ENCODE results near the gene TEX50. TPM values are rescaled to one million over a fixed set of nuclear protein-coding genes. Genes with fewer than 3 reads are reported as not detected.

TEX50 gene
- total and polyA plus RNA-seq, 2 of the 8 experiments (the other 6 are each of a cell fraction or from before 2014, with no cell fraction given) = not detected

DNA sequence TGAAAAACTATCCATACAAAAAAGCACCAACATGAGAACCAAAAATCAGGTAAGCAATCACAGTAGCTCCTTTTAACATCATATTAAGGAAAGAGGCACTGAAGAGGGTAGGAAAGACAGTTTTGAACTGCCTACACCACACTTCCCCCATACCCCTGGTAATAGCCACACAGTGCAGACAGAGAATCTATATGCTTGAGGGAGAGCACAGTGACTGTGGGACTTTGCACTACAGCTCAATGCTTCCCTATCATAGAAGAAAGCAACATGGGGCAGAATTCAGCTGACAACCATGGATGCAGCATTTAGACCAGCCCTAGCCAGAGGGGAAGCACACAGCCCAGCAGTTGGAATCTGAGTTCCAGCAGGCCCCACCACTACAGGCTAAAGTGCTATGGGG lies 7.9 kb upstream of the TEX50 start:
- POLR2A ChIA-PET (ENCODE audit: partially characterized antibody) = interaction anchor here (0.6 to 3.4 kb wide), 3 partner anchors 10 to 149 kb away, joined by 3 to 14 read pairs (median 4); no protein-coding TSS in a partner anchor
- DNase-seq (ENCODE audit: low read depth in 1 of 2, low spot score in 2 of 2) (no peak), FAIRE-seq (no peak)
- Histone ChIP-seq H3K79me1 (ENCODE audit: low read depth, low read length) (no peaks in the 10 kb centered on the region), H3K79me2 (ENCODE audit: control insufficient read depth in 1 of 2, insufficient read depth in 2 of 2, low read length in 2 of 2) (no peaks in the 10 kb centered on the region), H4K91ac (replicated peaks; ENCODE audit: insufficient read length, low read length) (no peak overlapping the region), H2AK5ac (ENCODE audit: low read depth, low read length) (no peak overlapping the region), H2BK120ac (replicated peaks; ENCODE audit: low read depth, low read length) (no peak overlapping the region), H3K18ac (ENCODE audit: extremely low read depth, low read length) (no peak overlapping the region), H2BK15ac (ENCODE audit: low read length) (no peak overlapping the region), H2AFZ (ENCODE audit: low read length) (no peak overlapping the region), H3K27ac (ENCODE audit: low read depth, low read length) (no peak overlapping the region; the same call in 1 of the 2 replicates), H2BK5ac (ENCODE audit: low read depth, low read length) (no peak overlapping the region), H3K4me1 (replicated peaks in 1 of 4; ENCODE audit: control insufficient read depth in 3 of 4, insufficient read depth in 4 of 4, low read length in 3 of 4) (no peaks in the 10 kb centered on the region), H3K36me3 (ENCODE audit: control insufficient read depth in 2 of 4, insufficient read depth in 4 of 4, low read length in 3 of 4) (no peaks in the 10 kb centered on the region), H3K9ac (replicated peaks in 1 of 4; ENCODE audit: extremely low read depth in 1 of 4, low read depth in 3 of 4, low read length in 3 of 4) (no peak overlapping the region), H3K23ac (ENCODE audit: insufficient read length) (no peak overlapping the region), H3K4ac (replicated peaks; ENCODE audit: insufficient read length, low read depth, low read length) (no peak overlapping the region), H3K27me3 (replicated peaks in 1 of 4; ENCODE audit: control insufficient read depth in 3 of 4, extremely low read depth in 1 of 4, insufficient read depth in 3 of 4, low read length in 3 of 4) (no peaks in the 10 kb centered on the region), H3K9me3 (ENCODE audit: insufficient read depth in 2 of 2, low read depth in 1 of 2, low read length in 1 of 2) (no peaks in the 10 kb centered on the region), H3K4me2 (ENCODE audit: insufficient read depth in 1 of 2, low read depth in 2 of 2, low read length in 2 of 2) (no peak overlapping the region), H4K20me1 (replicated peaks in 1 of 2; ENCODE audit: control insufficient read depth in 1 of 2, insufficient read depth in 2 of 2, low read length in 2 of 2) (no peaks in the 10 kb centered on the region), H2BK12ac (ENCODE audit: low read depth, low read length) (no peak overlapping the region), H3K14ac (ENCODE audit: insufficient read length) (no peak overlapping the region), H2BK20ac (ENCODE audit: low read length) (no peak overlapping the region), H3K23me2 (ENCODE audit: low read depth, low read length) (no peaks in the 10 kb centered on the region), H4K5ac (ENCODE audit: insufficient read length, low read depth, low read length) (no peak overlapping the region), H3K4me3 (ENCODE audit: extremely low read depth in 1 of 4, insufficient read depth in 2 of 4, low read depth in 3 of 4, low read length in 4 of 4) (no peak overlapping the region), H4K8ac (ENCODE audit: extremely low read depth, insufficient read depth, low read length) (no peak overlapping the region), H3K56ac (replicated peaks; ENCODE audit: insufficient read length, low read depth, low read length) (no peak overlapping the region)
- CTCF ChIA-PET (ENCODE audit: partially characterized antibody) = interaction anchor here (0.9 to 1.6 kb wide), 2 partner anchors 166 to 198 kb away, joined by 3 read pairs; no protein-coding TSS in a partner anchor
- TF ChIP-seq RFX5 (IDR thresholded peaks at IDR 0.05; ENCODE audit: borderline replicate concordance, low read depth, low read length) (no peak), TAF7 (optimal IDR thresholded peaks at IDR 0.05; ENCODE audit: borderline replicate concordance, low read depth, low read length) (no peak), SP4 (IDR thresholded peaks at IDR 0.05; ENCODE audit: low read length) (no peak), BCL11A (IDR thresholded peaks at IDR 0.05; ENCODE audit: low read depth in 2 of 2, low read length in 2 of 2) (no peak), RAD21 (IDR thresholded peaks at IDR 0.05 in 1 of 2, conservative IDR thresholded peaks at IDR 0.05 in 1 of 2; ENCODE audit: low read depth in 2 of 2, low read length in 2 of 2) (no peak), POLR2AphosphoS5 (IDR thresholded peaks at IDR 0.05; ENCODE audit: low read depth, low read length) (no peak), POLR2A (IDR thresholded peaks at IDR 0.05; ENCODE audit: control extremely low read depth in 1 of 2, low read depth in 2 of 2, low read length in 2 of 2) (no peak), BACH1 (IDR thresholded peaks at IDR 0.05; ENCODE audit: low read length) (no peak), TEAD4 (IDR thresholded peaks at IDR 0.05; ENCODE audit: low read depth, low read length) (no peak), JUND (IDR thresholded peaks at IDR 0.05; ENCODE audit: low read length) (no peak), SAP30 (IDR thresholded peaks at IDR 0.05; ENCODE audit: insufficient read depth, insufficient replicate concordance, low read length) (no peak), HDAC2 (IDR thresholded peaks at IDR 0.05; ENCODE audit: borderline replicate concordance in 1 of 2, low read depth in 2 of 2, low read length in 2 of 2) (no peak), NRF1 (IDR thresholded peaks at IDR 0.05; ENCODE audit: low read depth, low read length) (no peak)
- TF ChIP-seq, protein P1, sequence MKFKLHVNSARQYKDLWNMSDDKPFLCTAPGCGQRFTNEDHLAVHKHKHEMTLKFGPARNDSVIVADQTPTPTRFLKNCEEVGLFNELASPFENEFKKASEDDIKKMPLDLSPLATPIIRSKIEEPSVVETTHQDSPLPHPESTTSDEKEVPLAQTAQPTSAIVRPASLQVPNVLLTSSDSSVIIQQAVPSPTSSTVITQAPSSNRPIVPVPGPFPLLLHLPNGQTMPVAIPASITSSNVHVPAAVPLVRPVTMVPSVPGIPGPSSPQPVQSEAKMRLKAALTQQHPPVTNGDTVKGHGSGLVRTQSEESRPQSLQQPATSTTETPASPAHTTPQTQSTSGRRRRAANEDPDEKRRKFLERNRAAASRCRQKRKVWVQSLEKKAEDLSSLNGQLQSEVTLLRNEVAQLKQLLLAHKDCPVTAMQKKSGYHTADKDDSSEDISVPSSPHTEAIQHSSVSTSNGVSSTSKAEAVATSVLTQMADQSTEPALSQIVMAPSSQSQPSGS (IDR thresholded peaks at IDR 0.05; ENCODE audit: low read length) = no peak

Measured in H1 (cell line).